ENCODE data around the gene CHRNA5.
"Not testable (repeated sequence)": the region's sequence is repeated elsewhere in the genome, so short reads cannot be mapped to it uniquely, and the experiment has no call there.

Gene CHRNA5

GRCh38 chr15:78565951-78566774, 843 bp downstream of the CHRNA5 start:
- no peak for DNase-seq

DNA sequence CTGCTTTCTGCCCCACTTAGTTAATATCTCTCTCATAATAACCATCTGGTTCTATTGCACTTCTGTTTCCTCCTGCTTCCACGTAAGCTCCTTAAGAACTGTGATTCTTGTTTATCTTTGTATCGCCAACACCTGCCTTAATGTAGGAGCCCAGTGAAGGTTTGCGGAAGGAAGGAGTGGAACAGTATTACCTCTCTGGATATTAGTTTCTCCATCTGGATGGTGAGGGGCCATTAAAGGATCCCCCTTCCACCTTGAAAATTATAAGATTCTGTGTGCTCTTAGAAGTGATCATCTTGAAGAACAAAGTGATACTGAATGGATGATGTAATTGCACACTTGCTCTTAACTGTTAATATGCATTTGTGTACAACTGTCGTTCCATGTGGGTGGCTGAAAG, 2.2 kb downstream of the CHRNA5 start:
- no peak for DNase-seq

GRCh38 chr15:78570710-78571109, 5.4 kb downstream of the CHRNA5 start:
- DNase-seq: no peak

GRCh38 chr15:78571382-78571781, 6.1 kb downstream of the CHRNA5 start:
- DNase-seq: no peak

- no peak for DNase-seq
These were observed 8.1 kb downstream of the CHRNA5 start for GRCh38 chr15:78573416-78573815.

- DNase-seq: no peak
These were observed 9.6 kb downstream of the CHRNA5 start for GRCh38 chr15:78574944-78575343.

DNA sequence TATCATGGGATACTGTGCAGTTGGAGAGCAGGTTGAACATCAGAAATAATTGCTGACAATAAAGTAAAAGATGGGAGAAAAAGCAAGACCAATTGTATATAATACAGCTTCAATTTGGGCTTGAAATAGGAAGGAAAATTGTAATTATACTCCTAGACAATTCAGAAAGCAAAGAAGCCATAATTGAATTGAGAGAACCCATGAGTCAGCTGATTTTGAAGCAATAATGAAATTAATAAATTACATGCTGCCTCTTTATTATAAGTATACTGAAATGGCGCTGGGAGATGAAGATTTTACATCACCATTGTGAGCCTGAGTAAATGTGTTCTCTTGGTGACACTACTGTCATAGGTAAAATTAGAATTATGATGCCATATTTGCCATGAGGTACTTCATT, 32.3 kb downstream of the CHRNA5 start:
- DNase-seq: no peak

DNA sequence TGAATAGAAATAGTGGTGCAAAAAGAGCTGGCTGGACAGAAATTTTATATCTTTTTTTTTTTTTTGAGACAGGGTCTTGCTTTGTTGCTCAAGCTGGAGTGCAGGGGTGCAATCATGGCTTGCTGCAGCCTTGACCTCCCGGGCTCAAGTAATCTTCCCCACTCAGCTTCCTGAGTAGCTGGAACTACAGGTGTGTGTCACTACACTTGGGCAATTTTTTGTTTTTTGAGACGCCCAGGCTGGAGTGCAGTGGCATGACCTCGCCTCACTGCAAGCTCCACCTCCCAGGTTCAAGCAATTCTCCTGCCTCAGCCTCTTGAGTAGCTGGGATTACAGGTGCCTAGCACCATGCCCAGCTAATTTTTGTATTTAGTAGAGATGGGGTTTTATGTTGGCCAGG, 33.0 kb downstream of the CHRNA5 start:
- DNase-seq: no peak

DNA sequence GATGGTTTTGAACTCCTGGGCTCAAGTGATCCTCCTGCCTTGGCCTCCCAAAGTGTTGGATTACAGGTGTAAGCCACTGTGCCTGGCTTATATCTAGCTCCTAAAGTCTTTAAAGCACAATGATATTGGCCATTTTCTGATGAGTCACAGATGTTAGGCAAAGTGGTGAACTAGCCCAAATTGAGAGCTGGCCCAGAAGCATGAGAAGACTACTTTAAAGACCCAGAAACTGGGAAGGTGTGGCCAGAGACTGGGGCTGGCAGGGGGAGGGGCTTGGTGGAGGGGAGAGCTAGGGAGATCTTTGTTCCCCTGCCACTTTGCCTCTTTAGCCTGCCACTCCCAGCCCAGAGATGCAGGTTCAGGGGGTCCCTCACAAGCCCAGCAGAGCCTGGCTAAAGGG, 33.9 kb downstream of the CHRNA5 start:
- DNase-seq: no peak

- DNase-seq: no peak
These were observed 38.1 kb downstream of the CHRNA5 start for GRCh38 chr15:78603467-78603866.

- DNase-seq: no peak
These were observed 39.1 kb downstream of the CHRNA5 start for GRCh38 chr15:78604420-78604819.

DNA sequence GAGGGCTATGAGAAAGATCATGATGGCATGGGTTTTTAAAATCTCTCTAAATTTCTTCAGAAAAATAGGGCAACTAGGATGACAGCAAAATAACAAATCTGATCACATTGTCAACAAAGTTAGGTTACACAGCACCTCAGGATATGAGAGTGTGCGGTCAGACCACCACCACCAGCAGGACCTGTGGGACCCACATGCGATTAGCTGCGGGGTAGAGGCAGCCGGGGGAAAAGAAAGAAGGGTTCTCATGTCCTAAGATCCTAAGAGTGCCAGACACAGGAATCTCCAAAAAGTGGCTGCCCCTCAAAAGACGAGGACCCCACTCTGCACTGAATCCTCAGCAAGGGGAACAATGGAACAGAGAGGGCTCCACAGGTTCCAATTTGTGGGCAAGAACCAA, 39.9 kb downstream of the CHRNA5 start:
- DNase-seq: no peak

- no peak for DNase-seq
These were observed 40.4 kb downstream of the CHRNA5 start for GRCh38 chr15:78605680-78606079.

DNA sequence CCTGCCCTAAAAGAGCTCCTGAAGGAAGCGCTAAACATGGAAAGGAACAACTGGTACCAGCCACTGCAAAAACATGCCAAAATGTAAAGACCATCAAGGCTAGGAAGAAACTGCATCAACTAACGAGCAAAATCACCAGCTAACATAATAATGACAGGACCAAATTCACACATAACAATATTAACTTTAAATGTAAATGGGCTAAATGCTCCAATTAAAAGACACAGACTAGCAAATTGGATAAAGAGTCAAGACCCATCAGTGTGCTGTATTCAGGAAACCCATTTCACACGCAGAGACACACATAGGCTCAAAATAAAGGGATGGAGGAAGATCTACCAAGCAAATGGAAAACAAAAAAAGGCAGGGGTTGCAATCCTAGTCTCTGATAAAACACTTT, 44.2 kb downstream of the CHRNA5 start:
- DNase-seq: not testable (repeated sequence)

DNA sequence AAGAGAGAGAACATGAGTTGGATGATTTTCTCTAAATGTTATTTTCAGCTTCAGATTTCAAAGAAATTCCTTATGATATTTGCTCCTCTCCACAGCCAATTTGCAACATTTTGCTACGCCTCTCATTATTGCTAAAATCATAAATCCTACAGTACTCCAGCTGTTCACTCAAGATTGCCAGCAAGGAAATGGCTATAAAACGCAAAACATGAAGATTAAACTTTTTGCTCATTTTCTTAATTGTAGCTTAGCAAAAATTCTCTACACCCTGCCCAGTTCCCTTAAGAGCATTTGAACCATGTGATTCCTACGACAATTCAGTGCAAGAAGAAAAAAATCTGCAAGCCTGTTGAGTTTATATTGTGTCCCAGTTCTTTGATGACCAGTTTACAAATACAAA, 48.7 kb downstream of the CHRNA5 start:
- DNase-seq: no peak

DNA sequence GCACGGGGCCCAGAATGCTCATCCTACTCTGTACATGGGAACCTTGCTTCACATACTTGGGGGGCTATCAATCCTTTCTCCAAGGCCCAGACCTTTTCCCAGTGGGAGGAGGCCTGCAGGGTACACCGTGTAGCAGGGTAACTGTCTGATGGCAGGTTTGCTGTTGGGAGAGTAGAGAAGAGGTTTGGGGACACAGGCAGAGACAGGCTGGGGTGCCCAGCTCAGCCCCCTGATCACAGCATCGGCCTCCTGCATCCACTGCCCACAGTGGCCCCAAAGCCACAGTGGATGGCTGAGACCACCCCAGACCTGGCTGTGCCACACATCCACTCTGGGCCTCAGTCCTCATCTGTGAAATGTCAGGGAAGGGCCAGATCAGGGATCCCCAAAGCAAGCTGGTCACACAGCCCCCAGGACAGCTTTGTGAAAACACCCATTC, 49.9 kb downstream of the CHRNA5 start:
- DNase-seq: no peak

DNA sequence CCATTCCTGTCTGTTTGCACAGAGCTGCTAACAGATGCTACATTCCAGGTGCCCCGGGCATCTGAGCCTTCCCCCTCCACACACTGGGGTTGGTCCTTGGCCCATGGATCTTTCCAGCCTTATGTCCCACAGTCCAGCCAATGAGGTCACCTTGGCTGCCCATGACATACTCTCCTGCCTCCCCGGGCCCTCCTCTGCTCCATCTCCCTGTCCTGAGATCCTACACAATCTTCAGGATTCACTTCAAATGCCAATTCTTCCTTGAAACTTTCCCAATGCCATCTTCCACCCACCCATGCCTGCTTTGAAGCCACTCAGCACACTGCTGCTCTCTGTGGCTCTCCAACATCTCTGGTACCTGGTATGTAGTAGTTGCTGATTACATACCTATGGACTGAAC, 51.2 kb downstream of the CHRNA5 start:
- DNase-seq: no peak

GRCh38 chr15:78617076-78617475, 51.8 kb downstream of the CHRNA5 start:
- DNase-seq: no peak

- no peak for DNase-seq
These were observed 52.2 kb downstream of the CHRNA5 start for GRCh38 chr15:78617516-78617915.

DNA sequence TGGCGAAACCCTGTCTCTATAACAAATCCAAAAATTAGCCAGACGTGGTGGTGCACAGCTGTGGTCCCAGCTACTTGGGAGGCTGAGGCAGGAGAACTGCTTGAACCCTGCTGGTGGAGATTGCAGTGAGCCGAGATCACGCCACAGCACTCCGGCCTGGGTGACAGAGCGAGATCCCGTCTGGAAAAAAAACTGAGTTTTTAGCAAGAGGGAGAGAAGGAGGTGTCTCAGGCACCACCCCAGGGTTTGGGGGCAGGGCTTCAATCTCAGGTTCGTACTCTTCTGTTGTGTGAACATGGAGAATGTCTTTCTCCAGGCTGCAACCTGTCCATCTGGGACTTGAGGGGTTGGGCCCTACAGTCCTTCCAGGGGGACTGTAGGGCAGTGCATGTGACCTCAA, 52.7 kb downstream of the CHRNA5 start:
- DNase-seq: no peak

DNA sequence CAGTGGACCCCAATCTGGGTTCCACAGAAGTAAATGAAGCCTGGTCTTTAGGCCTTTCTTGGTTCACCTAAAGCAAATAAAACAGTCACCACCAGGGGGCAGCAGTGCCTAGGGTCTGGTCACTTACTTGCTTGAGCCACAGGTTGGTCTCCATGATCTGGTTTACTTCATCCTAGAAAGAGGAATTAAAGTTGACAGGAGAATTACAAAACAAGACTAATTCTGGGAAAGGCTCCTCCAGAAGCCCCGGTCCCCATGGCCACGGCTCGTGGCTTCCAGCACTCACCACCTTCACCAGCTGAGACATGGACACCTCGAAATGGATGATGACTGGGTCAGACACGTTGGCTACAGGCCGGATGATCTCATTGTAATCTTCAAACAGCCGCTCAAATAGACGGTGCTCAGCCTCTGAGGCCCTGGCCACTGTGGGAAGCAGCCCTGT, 53.2 kb downstream of the CHRNA5 start:
- peak; percentile 83 for DNase-seq

DNA sequence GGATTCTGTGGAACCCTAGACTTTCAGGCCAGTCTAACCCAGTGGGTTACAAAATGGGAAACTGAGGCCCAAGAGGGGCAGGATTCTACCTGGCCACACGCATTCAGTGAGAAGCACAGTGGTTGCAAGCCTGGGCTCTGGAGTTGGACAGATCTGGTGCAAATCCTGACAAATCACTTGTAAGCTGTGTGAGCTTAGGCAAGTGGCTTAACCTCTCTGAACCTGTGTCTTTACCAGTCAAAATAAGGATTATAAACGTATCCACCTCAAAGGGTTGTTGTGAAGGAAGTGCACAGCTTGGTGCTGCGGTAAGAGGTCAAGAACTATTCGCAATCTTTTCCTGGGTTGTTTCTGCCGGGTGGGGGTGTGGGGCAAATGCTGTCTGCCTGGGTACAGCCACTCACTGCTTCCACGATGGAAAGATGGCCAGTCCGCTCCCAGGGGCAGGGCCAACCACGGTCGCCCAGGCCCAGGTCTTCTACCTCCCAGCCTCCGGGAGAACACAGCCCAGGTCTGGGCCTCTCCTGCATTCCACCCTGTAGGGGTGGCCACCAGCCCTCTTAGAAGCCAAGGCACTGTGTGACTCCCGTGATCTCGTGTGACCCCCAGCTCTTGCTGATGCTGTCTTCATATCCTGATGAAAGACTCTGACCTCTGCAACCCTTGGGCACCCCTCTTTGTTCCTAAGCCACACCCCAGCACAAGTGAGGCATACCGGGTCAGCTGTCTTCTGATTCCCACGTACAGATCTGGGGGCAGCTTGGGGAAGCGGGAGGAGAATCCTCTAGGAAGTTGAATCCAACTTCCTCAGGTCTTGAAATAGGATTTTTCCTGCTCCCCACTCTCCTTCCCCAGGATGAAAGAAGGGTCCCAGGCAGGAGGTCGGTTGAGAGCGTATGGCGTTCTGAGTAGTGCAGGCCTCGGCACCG, 54.0 kb downstream of the CHRNA5 start:
- DNase-seq: no peak

DNA sequence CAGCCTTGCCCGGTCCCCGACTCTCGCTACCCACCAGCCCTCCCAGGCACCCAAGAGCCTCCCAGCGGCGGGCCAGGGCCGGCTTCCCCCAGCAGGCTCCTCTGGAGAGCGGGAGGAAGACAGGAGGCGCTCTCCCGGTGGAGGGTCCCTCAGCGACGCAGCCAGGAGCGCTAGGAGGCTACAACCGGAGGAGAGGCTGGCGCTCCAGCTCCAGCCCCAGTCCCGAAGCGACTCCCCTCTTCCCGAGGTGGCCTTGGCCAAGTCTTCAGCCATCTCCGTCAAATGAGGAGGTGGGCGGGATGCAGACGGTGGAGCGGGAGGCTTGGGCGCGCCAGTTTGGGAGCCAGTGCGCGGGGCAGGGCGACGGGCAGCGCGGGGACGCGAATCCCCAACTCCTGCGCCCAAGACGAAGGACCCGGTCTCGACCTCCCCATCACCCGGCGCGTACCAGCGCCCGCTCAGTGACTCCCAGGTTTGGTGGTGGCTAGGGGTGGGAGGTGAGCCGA, 54.8 kb downstream of the CHRNA5 start:
- no peak for DNase-seq
